ENCODE measurements around the gene BCKDK. TPM values are rescaled to one million over a fixed set of nuclear protein-coding genes. Genes with fewer than 3 reads are reported as not detected.

The BCKDK gene
- total RNA-seq, result 19.3 and 33.3 TPM in 2 replicates

GRCh38 chr16:31108035-31108793 is at the start of gene BCKDK:
TSS of gene BCKDK (plus strand) at chr16:31108386. CDS start at chr16:31109224, 838 bp downstream.

GRCh38 chr16:31073970-31074813 is 34.0 kb upstream of the BCKDK start, which contains the start of the genes ZNF646 and ZNF668:
TSS of gene ZNF646 (plus strand) at chr16:31074422. CDS start at chr16:31076325, 1,903 bp downstream.
TSS of gene ZNF668 (minus strand) at chr16:31074240. CDS start at chr16:31064459, 9,781 bp downstream.

GRCh38 chr16:31088459-31089183 is 19.6 kb upstream of the BCKDK start, which contains the start of gene PRSS53:
TSS of gene PRSS53 (minus strand) at chr16:31088943. CDS start at chr16:31088809, 134 bp downstream.

GRCh38 chr16:31094424-31095120 is 13.6 kb upstream of the BCKDK start, which contains the start of gene VKORC1:
TSS of gene VKORC1 (minus strand) at chr16:31094797. CDS start at chr16:31094729, 68 bp downstream.

GRCh38 chr16:31117384-31118222 is 9.4 kb downstream of the BCKDK start, which contains the start of gene KAT8:
TSS of gene KAT8 (plus strand) at chr16:31117664. CDS start at chr16:31117682, 18 bp downstream.

GRCh38 chr16:31135535-31136286 is 27.5 kb downstream of the BCKDK start, which contains the start of gene PRSS8:
TSS of gene PRSS8 (minus strand) at chr16:31135727. CDS start at chr16:31135498, 229 bp downstream.

GRCh38 chr16:31149894-31150890 is 42.0 kb downstream of the BCKDK start, which contains the start of gene PRSS36:
TSS of gene PRSS36 (minus strand) at chr16:31150066. CDS start at chr16:31150035, 31 bp downstream.

Other genes with a start within 250 kb of the BCKDK start
- gene BCL7C, start 214.3 kb upstream of the BCKDK start, total RNA-seq, result 25.5 and 26.6 TPM in 2 replicates
- gene CTF1, start 211.8 kb upstream of the BCKDK start, total RNA-seq, result 2.7 and 4.4 TPM in 2 replicates
- 25.2 and 25.5 TPM in 2 replicates for gene FBXL19, start 184.8 kb upstream of the BCKDK start, total RNA-seq
- 36.4 and 49.0 TPM in 2 replicates for gene ORAI3, start 159.3 kb upstream of the BCKDK start, total RNA-seq
- 1.8 and 4.9 TPM in 2 replicates for gene SETD1A, start 150.6 kb upstream of the BCKDK start, total RNA-seq
- 11.6 and 13.4 TPM in 2 replicates for gene HSD3B7, start 123.2 kb upstream of the BCKDK start, total RNA-seq
- 0.59 and 2.8 TPM in 2 replicates for gene STX1B, start 97.7 kb upstream of the BCKDK start, total RNA-seq
- gene STX4, start 74.8 kb upstream of the BCKDK start, total RNA-seq, result 23.2 and 29.7 TPM in 2 replicates
- 8.3 and 9.8 TPM in 2 replicates for gene ZNF668, start 34.1 kb upstream of the BCKDK start, total RNA-seq
- 9.5 and 16.3 TPM in 2 replicates for gene ZNF646, start 34.0 kb upstream of the BCKDK start, total RNA-seq
- gene PRSS53, start 19.4 kb upstream of the BCKDK start, total RNA-seq, result 3.6 and 9.6 TPM in 2 replicates
- gene VKORC1, start 13.6 kb upstream of the BCKDK start, total RNA-seq, result 163 and 273 TPM in 2 replicates
- 31.5 and 32.1 TPM in 2 replicates for gene KAT8, start 9.3 kb downstream of the BCKDK start, total RNA-seq
- not detected in 2 replicates for gene PRSS8, start 27.3 kb downstream of the BCKDK start, total RNA-seq
- gene PRSS36, start 41.7 kb downstream of the BCKDK start, total RNA-seq, result 0.30 TPM in 1 of 2 replicates, not detected in the other
- 45.7 and 65.8 TPM in 2 replicates for gene FUS, start 71.8 kb downstream of the BCKDK start, total RNA-seq
- 27.3 and 28.7 TPM in 2 replicates for gene PYCARD, start 94.4 kb downstream of the BCKDK start, total RNA-seq
- not detected in 2 replicates for gene TRIM72, start 105.7 kb downstream of the BCKDK start, total RNA-seq
- gene PYDC1, start 108.7 kb downstream of the BCKDK start, total RNA-seq, result not detected in 2 replicates
- not detected in 2 replicates for gene ITGAM, start 151.6 kb downstream of the BCKDK start, total RNA-seq
- not detected in 2 replicates for gene ITGAX, start 246.8 kb downstream of the BCKDK start, total RNA-seq

Measured in smooth muscle cell of the umbilical artery (primary cell).